MM.1S (cell line): ENCODE results near the gene INTS13.

Experiments used
- DNase-seq: peaks from one replicate; pipeline ENCODE4 v3.0.0-alpha.2; 2015
- H2AFZ ChIP-seq: fragments of 300-600 bp; sonication (generic); 2 replicates; pipeline ENCODE4 v1.6.0; 2016; ENCODE audit warnings: antibody characterized with exemption, low read length
- H3F3A ChIP-seq: fragments of 300-600 bp; sonication (generic); 2 replicates; pipeline ENCODE4 v1.6.1; 2016; ENCODE audit warnings: mild to moderate bottlenecking, antibody characterized with exemption, low read length, moderate library complexity, mixed read lengths; ENCODE audit not compliant: insufficient read depth
- H3K27ac ChIP-seq: fragments of 300-600 bp; sonication (generic); 2 replicates; pipeline ENCODE4 v1.5.1; 2016; ENCODE audit warnings: mild to moderate bottlenecking, low read length
- H3K27me3 ChIP-seq: fragments of 300-600 bp; sonication (generic); replicated peaks from 2 replicates; pipeline ENCODE4 v1.6.0; 2016; ENCODE audit warnings: low read length; ENCODE audit not compliant: insufficient read depth
- H3K36me3 ChIP-seq: fragments of 300-600 bp; sonication (generic); replicated peaks from 2 replicates; pipeline ENCODE4 v1.6.1; 2016; ENCODE audit warnings: mild to moderate bottlenecking, low read length, mixed read lengths; ENCODE audit not compliant: insufficient read depth
- H3K4me1 ChIP-seq: fragments of 300-600 bp; sonication (generic); 2 replicates; pipeline ENCODE4 v1.6.1; 2016; ENCODE audit warnings: low read length, mixed read lengths
- H3K4me2 ChIP-seq: fragments of 300-600 bp; sonication (generic); 2 replicates; pipeline ENCODE4 v1.6.0; 2016; ENCODE audit warnings: low read depth, low read length
- H3K4me3 ChIP-seq: fragments of 300-600 bp; sonication (generic); 2 replicates; pipeline ENCODE4 v1.5.1; 2016; ENCODE audit warnings: low read length, mixed read lengths
- H3K79me2 ChIP-seq: fragments of 300-600 bp; sonication (generic); 2 replicates; pipeline ENCODE4 v1.6.1; 2016; ENCODE audit warnings: mixed run types, low read length, mixed read lengths
- H3K9ac ChIP-seq: fragments of 300-600 bp; sonication (generic); 2 replicates; pipeline ENCODE4 v1.6.1; 2016; ENCODE audit warnings: low read length, mixed read lengths
- H3K9me2 ChIP-seq: fragments of 300-600 bp; sonication (generic); replicated peaks from 2 replicates; pipeline ENCODE4 v1.6.1; 2016; ENCODE audit warnings: mild to moderate bottlenecking, low read length, mixed read lengths; ENCODE audit not compliant: insufficient read depth
- H3K9me3 ChIP-seq: fragments of 300-600 bp; sonication (generic); replicated peaks from 2 replicates; pipeline ENCODE4 v1.6.1; 2016; ENCODE audit warnings: mild to moderate bottlenecking, low read length, mixed read lengths; ENCODE audit not compliant: insufficient read depth
- H4K20me1 ChIP-seq: fragments of 300-600 bp; sonication (generic); 2 replicates; pipeline ENCODE4 v1.6.1; 2016; ENCODE audit warnings: mild to moderate bottlenecking, low read length, moderate library complexity, mixed read lengths; ENCODE audit not compliant: insufficient read depth
- EZH2 ChIP-seq: fragments of 300-600 bp; sonication (generic); optimal IDR thresholded peaks from 2 replicates; pipeline ENCODE3; 2017; ENCODE audit warnings: low read depth, mild to moderate bottlenecking, antibody characterized with exemption, low read length, mixed read lengths
- EZH2phosphoT487 ChIP-seq: fragments of 300-600 bp; sonication (generic); IDR thresholded peaks from 2 replicates; pipeline ENCODE4 v1.6.1; 2018; ENCODE audit warnings: antibody characterized with exemption, low read length
- TF ChIP-seq, protein P1 (sequence below): fragments of 300-600 bp; sonication (generic); IDR thresholded peaks from 2 replicates; pipeline ENCODE4 v1.5.1; 2016; ENCODE audit warnings: antibody characterized with exemption, low read length, mixed read lengths

INTS13 gene

DNA sequence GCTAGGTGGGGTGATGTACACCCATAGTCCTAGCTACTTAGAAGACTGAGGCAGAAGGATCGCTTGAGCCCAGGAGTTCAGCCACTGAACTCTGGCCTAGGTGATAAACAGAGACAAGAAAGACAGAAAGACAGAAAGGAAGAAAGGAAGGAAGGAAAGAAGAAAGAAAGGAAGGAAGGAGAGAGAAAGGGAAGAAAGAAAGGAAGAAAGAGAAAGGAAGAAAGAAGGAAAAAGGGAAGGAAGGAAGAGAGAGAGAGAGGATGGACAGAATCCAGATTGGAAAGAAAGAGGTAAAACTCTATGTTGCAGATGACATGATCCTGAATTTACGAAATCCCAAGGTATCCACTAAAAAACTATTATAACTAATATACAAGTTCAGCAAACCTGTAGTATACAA is 8.2 kb downstream of the INTS13 start:
- no peak for DNase-seq

DNA sequence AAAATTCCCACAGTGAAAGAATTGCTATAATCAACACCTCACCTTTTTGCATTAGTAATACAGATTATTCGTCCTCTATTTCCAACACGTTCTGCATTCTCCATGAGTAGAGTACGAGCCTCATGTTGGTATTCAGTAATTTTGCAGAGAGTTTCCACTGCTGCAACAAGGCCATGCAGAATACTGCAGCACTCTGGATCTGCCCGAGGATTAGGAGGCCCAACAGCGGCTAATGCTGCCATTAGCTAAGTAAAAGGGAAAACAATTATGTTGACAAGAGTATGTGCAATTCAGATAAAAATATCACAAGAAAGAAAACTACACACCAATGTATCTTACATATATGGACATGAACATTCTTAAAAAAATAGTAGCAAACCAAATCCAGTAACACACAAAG is 9.1 kb downstream of the INTS13 start:
- Histone ChIP-seq H3K4me3 (no peak overlapping the region), H3K36me3 (peaks cover 20% of the 10 kb centered on the region), H3K9me3 (no peaks in the 10 kb centered on the region), H2AFZ (no peak overlapping the region), H3K27me3 (no peaks in the 10 kb centered on the region), H3F3A (0 out of 2 replicates have a peak, but pooled peaks cover 3% of the 10 kb centered on the region), H4K20me1 (no peaks in the 10 kb centered on the region), H3K9ac (no peak overlapping the region), H3K27ac (no peak overlapping the region), H3K4me1 (peaks cover 8% of the 10 kb centered on the region), H3K9me2 (no peaks in the 10 kb centered on the region), H3K4me2 (no peak overlapping the region), H3K79me2 (peaks cover 54% of the 10 kb centered on the region)
- TF ChIP-seq, protein P1, sequence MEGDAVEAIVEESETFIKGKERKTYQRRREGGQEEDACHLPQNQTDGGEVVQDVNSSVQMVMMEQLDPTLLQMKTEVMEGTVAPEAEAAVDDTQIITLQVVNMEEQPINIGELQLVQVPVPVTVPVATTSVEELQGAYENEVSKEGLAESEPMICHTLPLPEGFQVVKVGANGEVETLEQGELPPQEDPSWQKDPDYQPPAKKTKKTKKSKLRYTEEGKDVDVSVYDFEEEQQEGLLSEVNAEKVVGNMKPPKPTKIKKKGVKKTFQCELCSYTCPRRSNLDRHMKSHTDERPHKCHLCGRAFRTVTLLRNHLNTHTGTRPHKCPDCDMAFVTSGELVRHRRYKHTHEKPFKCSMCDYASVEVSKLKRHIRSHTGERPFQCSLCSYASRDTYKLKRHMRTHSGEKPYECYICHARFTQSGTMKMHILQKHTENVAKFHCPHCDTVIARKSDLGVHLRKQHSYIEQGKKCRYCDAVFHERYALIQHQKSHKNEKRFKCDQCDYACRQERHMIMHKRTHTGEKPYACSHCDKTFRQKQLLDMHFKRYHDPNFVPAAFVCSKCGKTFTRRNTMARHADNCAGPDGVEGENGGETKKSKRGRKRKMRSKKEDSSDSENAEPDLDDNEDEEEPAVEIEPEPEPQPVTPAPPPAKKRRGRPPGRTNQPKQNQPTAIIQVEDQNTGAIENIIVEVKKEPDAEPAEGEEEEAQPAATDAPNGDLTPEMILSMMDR: no peak
- TF ChIP-seq EZH2 (no peak), EZH2phosphoT487 (no peak)
- no peak for DNase-seq

More for the DNA sequence above, 8.2 kb downstream of the INTS13 start:
- H3K79me2 ChIP-seq: peaks cover 63% of the 10 kb centered on the region
- H3K36me3 ChIP-seq: peaks cover 21% of the 10 kb centered on the region
- H3K4me3 ChIP-seq: no peak overlapping the region
- H3K9ac ChIP-seq: no peak overlapping the region
- 0 out of 2 replicates have a peak, but pooled peaks cover 3% of the 10 kb centered on the region for H3F3A ChIP-seq
- H4K20me1 ChIP-seq: no peaks in the 10 kb centered on the region
- no peaks in the 10 kb centered on the region for H3K27me3 ChIP-seq
- TF ChIP-seq EZH2 (no peak), EZH2phosphoT487 (no peak)
- TF ChIP-seq, protein P1: no peak
- H3K27ac ChIP-seq: no peak overlapping the region
- H3K4me1 ChIP-seq: peaks cover 11% of the 10 kb centered on the region
- H3K9me2 ChIP-seq: no peaks in the 10 kb centered on the region
- no peaks in the 10 kb centered on the region for H3K9me3 ChIP-seq
- no peak overlapping the region for H3K4me2 ChIP-seq
- no peak overlapping the region for H2AFZ ChIP-seq

DNA sequence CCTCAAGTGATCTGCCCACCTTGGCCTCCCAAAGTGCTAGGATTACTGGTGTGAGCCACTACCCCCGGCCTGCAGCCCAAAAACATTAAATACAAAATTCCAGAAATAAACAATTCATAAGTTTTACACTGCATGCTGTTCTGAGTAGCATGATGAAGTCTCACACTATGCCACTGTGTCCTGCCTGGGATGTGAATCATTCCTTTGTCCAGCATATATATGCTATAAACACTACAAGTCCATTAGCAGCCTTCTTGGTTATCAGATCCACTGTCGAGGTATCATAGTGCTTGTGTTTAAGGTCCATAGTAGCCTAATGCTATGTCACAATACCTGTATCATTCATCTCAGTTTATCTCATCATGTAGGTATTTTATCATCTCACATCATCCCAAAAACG is 15.9 kb downstream of the INTS13 start:
- Histone ChIP-seq H4K20me1 (no peaks in the 10 kb centered on the region), H3K36me3 (peaks cover 15% of the 10 kb centered on the region; the same call in 1 of the 2 replicates), H3K4me2 (no peak overlapping the region), H3F3A (no peaks in the 10 kb centered on the region), H2AFZ (no peak overlapping the region), H3K27ac (no peak overlapping the region), H3K9ac (no peak overlapping the region), H3K4me3 (no peak overlapping the region), H3K9me2 (no peaks in the 10 kb centered on the region), H3K4me1 (no peaks in the 10 kb centered on the region), H3K27me3 (no peaks in the 10 kb centered on the region), H3K9me3 (no peaks in the 10 kb centered on the region), H3K79me2 (0 out of 2 replicates have a peak, but pooled peaks cover 4% of the 10 kb centered on the region)
- no peak for DNase-seq
- TF ChIP-seq EZH2 (no peak), EZH2phosphoT487 (no peak)
- TF ChIP-seq, protein P1: no peak
